Neural progenitor cell (in vitro differentiated cells): Measurements from ENCODE around the gene CNTN5. TPM values are rescaled to one million over a fixed set of nuclear protein-coding genes. Genes with fewer than 3 reads are reported as not detected.
A peak's percentile ranks its signal among the peaks of the same experiment; 100 is the strongest.

Experiments
- DNase-seq: peaks from one replicate; pipeline ENCODE4 v3.0.0-alpha.2; 2016; ENCODE audit warnings: low spot score
- H2AFZ ChIP-seq: fragments of 200-600 bp; sonication (generic); replicated peaks from 2 replicates; pipeline ENCODE4 v1.6.1; 2016; ENCODE audit warnings: antibody characterized with exemption
- H3F3A ChIP-seq: fragments of 200-600 bp; sonication (generic); 2 replicates; pipeline ENCODE4 v1.6.1; 2016; ENCODE audit warnings: antibody characterized with exemption, low read depth
- H3K27ac ChIP-seq: fragments of 200-600 bp; sonication (generic); 2 replicates; pipeline ENCODE4 v1.5.1; 2016; ENCODE audit warnings: mild to moderate bottlenecking
- H3K27me3 ChIP-seq: fragments of 200-600 bp; sonication (generic); 2 replicates; pipeline ENCODE4 v1.6.1; 2016; ENCODE audit warnings: mild to moderate bottlenecking, moderate library complexity
- H3K36me3 ChIP-seq: fragments of 200-600 bp; sonication (generic); 2 replicates; pipeline ENCODE4 v1.5.1; 2016
- H3K4me1 ChIP-seq: fragments of 200-600 bp; sonication (generic); 2 replicates; pipeline ENCODE4 v1.6.1; 2016; ENCODE audit warnings: mixed run types
- H3K4me2 ChIP-seq: fragments of 200-600 bp; sonication (generic); 2 replicates; pipeline ENCODE4 v1.6.1; 2016
- H3K4me3 ChIP-seq: fragments of 200-600 bp; sonication (generic); 2 replicates; pipeline ENCODE4 v1.5.1; 2016
- H3K79me2 ChIP-seq: fragments of 200-600 bp; sonication (generic); 2 replicates; pipeline ENCODE4 v1.6.1; 2016; ENCODE audit warnings: low read depth
- H3K9ac ChIP-seq: fragments of 200-600 bp; sonication (generic); 2 replicates; pipeline ENCODE4 v1.6.1; 2016
- H3K9me3 ChIP-seq: fragments of 200-600 bp; sonication (generic); 2 replicates; pipeline ENCODE4 v1.5.1; 2016; ENCODE audit warnings: low read depth
- H4K20me1 ChIP-seq: fragments of 200-600 bp; sonication (generic); 2 replicates; pipeline ENCODE4 v1.6.1; 2016; ENCODE audit warnings: low read depth
- H3K27ac Mint-ChIP-seq: 3 replicates; pipeline ENCODE4 v1.8.0; 2021; ENCODE audit warnings: mixed read lengths
- H3K27me3 Mint-ChIP-seq: 2 replicates; pipeline ENCODE4 v1.8.0; 2022; ENCODE audit warnings: low read depth, mild to moderate bottlenecking, inconsistent platforms, moderate library complexity, mixed read lengths; ENCODE audit not compliant: insufficient read depth
- H3K36me3 Mint-ChIP-seq: 3 replicates; pipeline ENCODE4 v1.8.0; 2021; ENCODE audit warnings: mixed read lengths
- H3K4me1 Mint-ChIP-seq: 3 replicates; pipeline ENCODE4 v1.8.0; 2021; ENCODE audit warnings: mixed read lengths
- H3K4me3 Mint-ChIP-seq: 3 replicates; pipeline ENCODE4 v1.8.0; 2021; ENCODE audit warnings: mild to moderate bottlenecking, moderate library complexity, mixed read lengths
- H3K9me3 Mint-ChIP-seq: 3 replicates; pipeline ENCODE4 v1.8.0; 2020; ENCODE audit warnings: mixed read lengths
- EZH2 ChIP-seq: fragments of 200-600 bp; sonication (generic); IDR thresholded peaks from 2 replicates; pipeline ENCODE4 v1.6.1; 2017; ENCODE audit warnings: antibody characterized with exemption, mild to moderate bottlenecking, moderate library complexity
- EZH2phosphoT487 ChIP-seq: fragments of 200-600 bp; sonication (generic); IDR thresholded peaks from 2 replicates; pipeline ENCODE4 v1.6.1; 2017; ENCODE audit warnings: antibody characterized with exemption
- total RNA-seq: library from RNA; depleted of rRNA; stranded (reverse); fragments of >200 nt; gene quantifications from 2 replicates; pipeline ENCODE4 v1.2.3, GENCODE V29; 2015; ENCODE audit warnings: low replicate concordance
- TF ChIP-seq, protein P1 (sequence below): fragments of 200-600 bp; sonication (generic); IDR thresholded peaks from 2 replicates; pipeline ENCODE4 v1.5.1; 2017; ENCODE audit warnings: antibody characterized with exemption, mild to moderate bottlenecking

CNTN5 gene
- total RNA-seq, 1 donor from 2014 or later: 0.19 TPM

DNA sequence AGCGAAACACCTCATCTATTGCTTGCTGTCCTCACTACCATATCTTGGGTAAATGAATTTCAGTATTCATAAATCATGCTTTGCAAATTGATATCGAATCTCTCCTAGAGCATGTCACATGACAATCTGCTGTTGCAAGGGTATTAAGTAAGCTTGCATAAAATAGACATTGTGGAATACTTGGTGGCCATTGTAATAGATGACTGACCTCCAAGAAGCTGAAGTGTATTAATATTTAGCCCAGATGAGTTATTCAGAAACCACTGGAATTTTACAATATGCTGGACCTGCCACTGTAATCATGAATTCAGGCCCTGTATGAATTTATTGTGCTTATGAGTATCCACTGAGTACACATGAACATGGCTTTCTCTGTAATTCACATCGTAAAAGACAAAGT is 1376.7 kb downstream of the CNTN5 start:
- TF ChIP-seq EZH2 (no peak), EZH2phosphoT487 (no peak)
- Histone ChIP-seq H2AFZ (no peak overlapping the region), H3K36me3 (no peaks in the 10 kb centered on the region), H3K9ac (no peak overlapping the region), H3K79me2 (no peaks in the 10 kb centered on the region), H3K4me2 (no peak overlapping the region), H3K4me3 (no peak overlapping the region), H3K27ac (no peak overlapping the region), H4K20me1 (no peaks in the 10 kb centered on the region), H3F3A (no peaks in the 10 kb centered on the region), H3K9me3 (no peaks in the 10 kb centered on the region), H3K27me3 (no peaks in the 10 kb centered on the region), H3K4me1 (peaks cover 10% of the 10 kb centered on the region)
- Mint-ChIP-seq H3K9me3 (peaks cover 7% of the 10 kb centered on the region), H3K36me3 (no peaks in the 10 kb centered on the region), H3K4me3 (no peak overlapping the region), H3K27ac (no peak overlapping the region), H3K4me1 (no peaks in the 10 kb centered on the region), H3K27me3 (no peaks in the 10 kb centered on the region)
- DNase-seq: no peak

DNA sequence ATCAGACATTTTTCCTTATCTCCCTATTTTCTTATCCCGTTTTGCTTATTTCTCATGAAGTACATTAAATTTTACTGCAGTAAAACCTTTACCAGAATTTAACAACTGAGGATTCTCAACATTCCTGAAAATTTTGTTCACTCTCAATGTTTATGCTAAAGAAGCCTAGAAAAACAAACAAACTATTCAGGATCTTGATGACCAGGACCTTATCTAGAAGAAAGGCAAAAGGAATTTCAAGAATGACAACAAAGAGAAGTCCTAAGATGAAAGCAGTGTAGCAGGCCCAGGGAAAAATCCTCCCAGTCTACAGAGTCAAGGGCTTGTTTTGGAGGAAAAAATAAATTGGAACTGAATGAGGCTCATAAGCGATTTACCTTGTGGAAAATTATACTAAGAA is 1383.1 kb downstream of the CNTN5 start:
- H3K79me2 ChIP-seq: no peaks in the 10 kb centered on the region
- no peaks in the 10 kb centered on the region for H4K20me1 ChIP-seq
- H3K9me3 Mint-ChIP-seq: peaks cover 16% of the 10 kb centered on the region
- no peaks in the 10 kb centered on the region for H3K4me1 ChIP-seq
- no peak overlapping the region for H2AFZ ChIP-seq
- H3K4me3 ChIP-seq: no peak overlapping the region
- DNase-seq: peak; percentile 42
- H3K27ac ChIP-seq: no peak overlapping the region
- H3K27me3 ChIP-seq: no peaks in the 10 kb centered on the region
- no peaks in the 10 kb centered on the region for H3K9me3 ChIP-seq
- no peak overlapping the region for H3K27ac Mint-ChIP-seq
- H3K4me1 Mint-ChIP-seq: peaks cover 2% of the 10 kb centered on the region
- H3K4me3 Mint-ChIP-seq: no peak overlapping the region
- TF ChIP-seq EZH2: no peak
- TF ChIP-seq, protein P1, sequence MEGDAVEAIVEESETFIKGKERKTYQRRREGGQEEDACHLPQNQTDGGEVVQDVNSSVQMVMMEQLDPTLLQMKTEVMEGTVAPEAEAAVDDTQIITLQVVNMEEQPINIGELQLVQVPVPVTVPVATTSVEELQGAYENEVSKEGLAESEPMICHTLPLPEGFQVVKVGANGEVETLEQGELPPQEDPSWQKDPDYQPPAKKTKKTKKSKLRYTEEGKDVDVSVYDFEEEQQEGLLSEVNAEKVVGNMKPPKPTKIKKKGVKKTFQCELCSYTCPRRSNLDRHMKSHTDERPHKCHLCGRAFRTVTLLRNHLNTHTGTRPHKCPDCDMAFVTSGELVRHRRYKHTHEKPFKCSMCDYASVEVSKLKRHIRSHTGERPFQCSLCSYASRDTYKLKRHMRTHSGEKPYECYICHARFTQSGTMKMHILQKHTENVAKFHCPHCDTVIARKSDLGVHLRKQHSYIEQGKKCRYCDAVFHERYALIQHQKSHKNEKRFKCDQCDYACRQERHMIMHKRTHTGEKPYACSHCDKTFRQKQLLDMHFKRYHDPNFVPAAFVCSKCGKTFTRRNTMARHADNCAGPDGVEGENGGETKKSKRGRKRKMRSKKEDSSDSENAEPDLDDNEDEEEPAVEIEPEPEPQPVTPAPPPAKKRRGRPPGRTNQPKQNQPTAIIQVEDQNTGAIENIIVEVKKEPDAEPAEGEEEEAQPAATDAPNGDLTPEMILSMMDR: no peak
- TF ChIP-seq EZH2phosphoT487: no peak
- H3K36me3 Mint-ChIP-seq: peaks cover 3% of the 10 kb centered on the region
- H3F3A ChIP-seq: no peaks in the 10 kb centered on the region
- no peak overlapping the region for H3K9ac ChIP-seq
- no peaks in the 10 kb centered on the region for H3K27me3 Mint-ChIP-seq
- H3K4me2 ChIP-seq: no peak overlapping the region
- H3K36me3 ChIP-seq: no peaks in the 10 kb centered on the region

DNA sequence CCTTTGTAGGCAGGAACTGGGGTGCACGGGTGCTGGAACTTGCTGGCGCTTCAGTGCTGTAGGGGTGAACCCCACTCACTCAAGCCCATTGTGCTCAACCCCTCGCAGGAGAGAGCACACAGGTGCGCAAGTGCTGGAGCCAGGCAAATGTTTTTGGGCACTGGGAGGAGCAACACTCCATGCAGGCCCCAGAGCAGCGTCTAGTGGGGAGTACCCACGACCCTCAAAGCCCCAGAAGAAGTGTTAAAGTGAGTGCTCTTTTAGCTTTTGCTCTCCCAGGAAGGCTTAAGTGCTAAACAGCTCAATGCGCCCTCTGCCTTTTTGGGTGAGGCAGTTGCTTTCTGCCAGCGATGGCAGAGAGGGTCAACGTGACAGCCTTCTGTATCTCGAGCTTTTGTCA is 1384.2 kb downstream of the CNTN5 start:
- no peak overlapping the region for H3K4me3 ChIP-seq

More for the DNA sequence above, 1384.2 kb downstream of the CNTN5 start:
- Mint-ChIP-seq H3K4me3 (no peak overlapping the region), H3K9me3 (peaks cover 18% of the 10 kb centered on the region), H3K4me1 (peaks cover 4% of the 10 kb centered on the region), H3K27me3 (no peaks in the 10 kb centered on the region), H3K27ac (no peak overlapping the region), H3K36me3 (peaks cover 4% of the 10 kb centered on the region)
- Histone ChIP-seq H3K27ac (no peak overlapping the region), H3K9ac (no peak overlapping the region), H3K27me3 (no peaks in the 10 kb centered on the region), H3K4me1 (no peaks in the 10 kb centered on the region), H3K4me2 (no peak overlapping the region), H3F3A (no peaks in the 10 kb centered on the region), H4K20me1 (no peaks in the 10 kb centered on the region), H3K36me3 (no peaks in the 10 kb centered on the region), H3K79me2 (no peaks in the 10 kb centered on the region), H2AFZ (no peak overlapping the region), H3K9me3 (no peaks in the 10 kb centered on the region)
- DNase-seq: no peak
- TF ChIP-seq, protein P1: no peak
- no peak for TF ChIP-seq EZH2
- TF ChIP-seq EZH2phosphoT487: no peak
